Gastroesophageal sphincter (tissue), 3 donors: ENCODE results near the gene FAM53B.

Experiments used
- EP300 ChIP-seq: sonication (generic); formaldehyde crosslinking; IDR thresholded peaks from one replicate; pipeline ENCODE4 v1.6.1; 2017; ENCODE audit warnings: antibody characterized with exemption, mild to moderate bottlenecking
- POLR2A ChIP-seq, 2 donors: fragments of 450-650 bp; IDR thresholded peaks; one replicate each; pipeline ENCODE4 v1.6.1; 2017; ENCODE audit warnings: antibody characterized with exemption in 2 of 2, mild to moderate bottlenecking in 2 of 2, moderate library complexity in 1 of 2
- POLR2AphosphoS5 ChIP-seq: sonication (generic); formaldehyde crosslinking; IDR thresholded peaks from one replicate; pipeline ENCODE4 v1.6.1; 2017; ENCODE audit warnings: antibody characterized with exemption
- TF ChIP-seq, protein P1 (sequence below), 4 experiments: fragments of 200-600 bp in 2 of 4; fragments of 450-650 bp in 2 of 4; sonication (generic) in 1 of 4; IDR thresholded peaks; one replicate each; pipeline ENCODE4 v1.5.1; 2017 to 2019; ENCODE audit warnings: antibody characterized with exemption in 4 of 4, mild to moderate bottlenecking in 2 of 4, moderate library complexity in 2 of 4

- TF ChIP-seq POLR2AphosphoS5: no peak
- TF ChIP-seq, protein P1, sequence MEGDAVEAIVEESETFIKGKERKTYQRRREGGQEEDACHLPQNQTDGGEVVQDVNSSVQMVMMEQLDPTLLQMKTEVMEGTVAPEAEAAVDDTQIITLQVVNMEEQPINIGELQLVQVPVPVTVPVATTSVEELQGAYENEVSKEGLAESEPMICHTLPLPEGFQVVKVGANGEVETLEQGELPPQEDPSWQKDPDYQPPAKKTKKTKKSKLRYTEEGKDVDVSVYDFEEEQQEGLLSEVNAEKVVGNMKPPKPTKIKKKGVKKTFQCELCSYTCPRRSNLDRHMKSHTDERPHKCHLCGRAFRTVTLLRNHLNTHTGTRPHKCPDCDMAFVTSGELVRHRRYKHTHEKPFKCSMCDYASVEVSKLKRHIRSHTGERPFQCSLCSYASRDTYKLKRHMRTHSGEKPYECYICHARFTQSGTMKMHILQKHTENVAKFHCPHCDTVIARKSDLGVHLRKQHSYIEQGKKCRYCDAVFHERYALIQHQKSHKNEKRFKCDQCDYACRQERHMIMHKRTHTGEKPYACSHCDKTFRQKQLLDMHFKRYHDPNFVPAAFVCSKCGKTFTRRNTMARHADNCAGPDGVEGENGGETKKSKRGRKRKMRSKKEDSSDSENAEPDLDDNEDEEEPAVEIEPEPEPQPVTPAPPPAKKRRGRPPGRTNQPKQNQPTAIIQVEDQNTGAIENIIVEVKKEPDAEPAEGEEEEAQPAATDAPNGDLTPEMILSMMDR (IDR thresholded peaks at IDR 0.05): no peak
- no peak for TF ChIP-seq EP300
- no peak for TF ChIP-seq POLR2A (IDR thresholded peaks at IDR 0.05)
Observed at GRCh38 chr10:124660404-124661125, 83.6 kb downstream of the FAM53B start.
